Pons (tissue), 1 donor: ENCODE measurements around the gene FBXW8.
A peak's percentile ranks its signal among the peaks of the same experiment; 100 is the strongest.

Experiments
- DNase-seq: peaks from one replicate; pipeline ENCODE4 v3.0.0-alpha.2; 2016; ENCODE audit warnings: low spot score

FBXW8 gene

DNA sequence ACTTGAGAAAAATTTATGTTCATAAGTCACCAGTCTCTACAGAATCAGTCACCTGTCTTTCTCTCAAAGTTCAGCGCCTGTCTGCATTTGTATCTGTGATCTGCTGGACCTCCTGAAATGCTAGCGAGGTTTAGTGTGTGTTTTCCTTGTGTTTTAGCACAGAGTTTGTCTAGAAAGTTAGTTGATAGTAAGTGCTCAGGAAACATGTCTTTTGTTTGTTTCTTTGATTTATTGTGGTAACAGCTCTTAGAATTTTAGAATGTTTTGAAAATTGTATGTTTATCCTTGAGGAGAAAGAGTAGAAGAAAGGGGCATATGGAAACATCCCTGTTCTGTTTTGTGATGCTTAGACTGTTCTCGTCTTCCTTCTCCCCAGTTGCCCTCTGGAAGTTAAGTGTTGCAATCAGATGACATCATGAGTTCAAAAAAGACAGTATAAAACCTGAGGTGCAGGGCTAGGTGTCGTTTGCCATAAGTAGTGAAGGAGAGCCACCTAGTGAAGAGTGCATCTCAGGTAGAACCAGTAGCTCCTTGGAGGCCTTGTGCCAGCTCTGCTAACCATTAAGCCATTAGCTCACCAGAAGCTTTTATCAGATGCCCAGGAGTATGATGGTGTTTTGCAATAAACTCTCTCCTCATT lies 44.8 kb downstream of the FBXW8 start:
- DNase-seq: no peak

GRCh38 chr12:116958402-116959197 lies 47.9 kb downstream of the FBXW8 start:
- no peak for DNase-seq

DNA sequence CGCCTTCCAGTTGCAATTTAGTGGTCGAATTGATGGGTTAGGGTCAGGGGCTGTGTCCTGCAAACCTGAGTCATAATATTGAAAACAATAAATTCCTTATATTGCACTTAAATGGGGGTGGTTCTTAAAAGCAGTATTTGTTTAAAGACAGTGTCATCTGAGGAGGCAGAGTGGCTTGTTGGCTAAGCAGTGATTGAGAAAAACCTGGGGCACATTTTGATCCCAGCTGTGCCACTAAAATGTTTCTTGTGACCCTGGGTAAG lies 48.4 kb downstream of the FBXW8 start:
- no peak for DNase-seq

- peak; percentile 17 for DNase-seq
These were observed 49.2 kb downstream of the FBXW8 start for GRCh38 chr12:116959845-116960514.

DNA sequence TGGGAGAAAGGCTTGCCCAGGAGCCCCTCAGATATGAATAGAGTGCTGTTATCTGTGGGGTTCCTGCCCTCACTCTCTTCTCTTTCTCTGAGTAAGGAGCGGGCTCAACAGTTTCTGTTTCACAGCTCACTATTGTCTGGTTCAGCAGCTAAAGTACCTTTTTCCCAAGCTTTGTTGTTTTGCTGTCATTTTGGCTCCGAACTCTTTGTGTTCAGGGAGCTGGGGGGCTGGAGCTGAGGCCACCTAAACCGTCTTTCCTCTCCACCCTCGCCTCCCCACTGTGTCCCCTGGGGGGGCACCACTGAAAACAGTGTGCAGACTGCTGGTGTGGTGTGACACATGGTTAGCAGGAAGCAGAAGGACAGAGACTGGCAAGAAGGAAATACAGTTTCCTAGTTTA lies 51.4 kb downstream of the FBXW8 start:
- no peak for DNase-seq

DNA sequence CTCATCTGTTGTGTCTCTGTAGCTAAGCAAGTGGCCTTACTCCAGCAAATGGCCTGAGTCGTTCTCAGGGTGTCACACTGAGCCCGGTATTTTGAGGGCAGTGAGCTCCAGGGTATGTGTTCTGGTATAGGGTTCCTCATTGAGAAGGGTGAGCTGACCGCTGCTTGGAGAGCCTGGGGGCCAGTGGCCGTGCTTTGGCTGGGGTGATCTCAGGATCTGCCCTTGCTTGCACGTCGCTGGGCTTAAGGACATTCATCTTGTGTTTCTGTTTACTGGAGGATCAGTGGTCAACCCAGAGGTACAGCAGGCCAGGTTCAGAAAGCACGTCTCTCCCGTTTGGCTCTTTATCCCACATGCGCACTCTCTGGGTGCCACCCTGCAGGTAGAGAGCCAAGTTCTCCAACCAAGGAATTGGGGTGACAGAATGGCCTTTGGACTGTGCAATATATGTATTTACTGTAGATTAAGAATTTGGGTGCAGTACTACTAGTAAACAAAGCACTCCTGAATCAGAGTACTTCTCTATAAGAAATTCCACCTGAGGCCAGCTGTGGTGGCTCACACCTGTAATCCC lies 52.1 kb downstream of the FBXW8 start:
- DNase-seq: no peak

DNA sequence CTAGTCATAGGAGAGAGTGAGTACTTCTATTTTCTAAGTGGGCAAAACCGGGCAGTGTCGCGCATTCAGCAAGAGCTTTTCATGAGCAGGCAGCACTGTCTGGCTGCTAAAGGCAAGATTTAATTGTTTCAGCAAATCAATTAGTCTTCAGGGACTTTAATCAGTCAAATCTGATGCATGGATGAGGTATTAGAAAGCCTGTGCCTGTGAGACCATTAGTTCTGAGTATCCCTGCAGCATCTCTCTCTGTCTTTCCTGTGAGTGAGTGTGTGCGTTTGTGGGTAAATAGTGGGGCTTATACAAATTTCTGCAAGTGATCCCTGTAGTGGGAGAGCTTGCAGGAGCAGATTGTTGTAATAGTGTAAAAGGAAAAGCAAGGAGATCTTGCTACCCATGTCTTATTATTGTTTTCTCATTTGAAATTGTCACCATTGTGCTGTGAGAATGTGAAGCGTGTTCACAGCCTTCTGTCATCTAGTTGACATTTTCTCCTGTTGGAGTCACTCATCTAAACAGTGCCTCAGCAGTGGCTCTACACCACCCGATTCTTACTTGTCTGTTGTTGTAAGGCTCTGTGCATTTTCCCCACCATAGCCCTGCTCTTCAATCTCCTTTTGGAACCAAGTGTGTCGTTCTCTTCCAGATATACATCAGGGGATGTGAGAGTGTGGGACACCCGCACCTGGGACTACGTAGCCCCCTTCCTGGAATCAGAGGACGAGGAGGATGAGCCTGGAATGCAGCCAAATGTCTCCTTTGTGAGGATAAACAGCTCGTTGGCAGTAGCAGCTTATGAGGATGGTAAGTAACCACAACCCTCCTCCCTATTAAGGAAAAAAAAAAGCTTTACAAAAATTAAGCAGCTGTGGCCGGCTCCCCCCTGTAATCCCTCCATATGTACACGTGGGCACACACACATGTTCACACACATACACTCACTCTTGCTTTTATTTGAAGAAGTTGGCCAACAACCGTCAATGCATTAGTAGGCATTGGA lies 53.6 kb downstream of the FBXW8 start:
- no peak for DNase-seq

- no peak for DNase-seq
These were observed 58.2 kb downstream of the FBXW8 start for GRCh38 chr12:116968986-116969385.

DNA sequence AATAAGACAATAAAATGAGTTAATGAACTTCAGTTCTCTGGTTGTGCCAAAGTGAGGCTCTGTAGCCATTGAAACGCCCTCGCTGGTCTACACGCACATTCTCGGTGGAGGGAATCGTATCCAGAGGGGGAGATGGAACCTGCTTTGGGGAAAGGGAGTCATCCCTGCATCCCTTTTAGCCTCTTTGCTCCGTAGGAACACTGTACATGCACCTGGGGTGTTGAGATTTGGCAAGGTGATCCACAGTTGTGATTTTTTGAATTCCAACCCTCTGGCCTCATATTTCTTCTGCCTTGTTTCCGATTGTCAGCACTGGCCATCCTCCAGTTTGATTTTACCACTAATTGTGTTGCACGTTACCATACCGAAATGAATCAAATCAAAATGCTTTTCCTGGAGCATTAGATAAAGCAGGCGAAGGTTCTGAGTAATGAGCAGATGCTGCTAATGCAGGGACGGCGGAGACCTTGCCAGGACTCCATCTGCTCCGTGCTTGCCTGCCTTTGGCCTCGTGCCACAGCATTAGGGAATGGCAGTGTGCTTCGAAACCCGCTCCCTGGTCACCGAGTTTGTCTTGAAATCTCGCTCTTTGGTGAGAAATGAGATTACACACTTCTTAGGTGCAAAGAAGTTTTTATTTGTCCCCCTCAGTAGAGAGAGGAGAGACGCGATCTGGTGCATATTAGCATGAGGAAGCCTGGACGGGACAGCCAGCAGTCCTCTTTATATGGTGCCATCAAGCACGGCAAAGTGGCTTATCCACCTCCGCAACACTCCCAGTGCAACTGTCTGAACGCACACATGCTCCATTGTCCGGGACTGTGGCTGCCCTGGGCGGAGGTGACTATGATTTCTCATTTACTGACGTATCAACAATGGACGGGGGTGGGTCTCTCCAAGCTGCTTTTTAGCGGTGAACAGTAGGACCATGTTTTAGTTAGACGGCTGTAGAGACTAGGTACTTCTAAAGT lies 59.1 kb downstream of the FBXW8 start:
- DNase-seq: peak; percentile 19

GRCh38 chr12:116971222-116971621 lies 60.5 kb downstream of the FBXW8 start:
- DNase-seq: no peak

DNA sequence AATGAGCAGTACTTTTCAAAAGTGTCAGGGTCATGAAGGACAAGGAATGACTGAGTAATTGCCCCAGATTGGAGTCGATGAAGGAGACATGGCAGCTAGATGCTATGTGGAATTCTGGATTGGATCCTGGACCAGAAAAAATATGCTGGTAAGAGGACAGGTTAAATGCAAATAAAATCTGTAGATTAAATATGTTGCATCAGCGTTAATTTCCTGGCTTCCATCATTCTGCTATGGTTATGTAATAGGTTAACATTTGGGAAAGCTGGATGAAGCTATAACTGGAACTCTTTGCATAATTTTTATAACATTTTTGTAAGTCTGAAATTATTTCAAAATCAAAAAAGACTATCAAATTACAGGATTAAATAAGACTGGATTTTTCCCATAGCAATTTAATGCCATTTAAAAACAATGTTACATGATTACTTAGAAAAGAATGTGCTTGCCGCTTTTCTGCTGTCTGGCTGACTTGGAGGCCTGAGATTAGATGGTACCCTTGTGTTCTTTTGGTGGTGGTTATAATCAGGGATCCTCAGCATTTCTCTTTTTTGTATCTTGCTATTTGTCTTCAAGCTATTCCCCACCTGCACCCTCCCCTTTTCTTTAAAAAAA lies 65.1 kb downstream of the FBXW8 start:
- DNase-seq: no peak

DNA sequence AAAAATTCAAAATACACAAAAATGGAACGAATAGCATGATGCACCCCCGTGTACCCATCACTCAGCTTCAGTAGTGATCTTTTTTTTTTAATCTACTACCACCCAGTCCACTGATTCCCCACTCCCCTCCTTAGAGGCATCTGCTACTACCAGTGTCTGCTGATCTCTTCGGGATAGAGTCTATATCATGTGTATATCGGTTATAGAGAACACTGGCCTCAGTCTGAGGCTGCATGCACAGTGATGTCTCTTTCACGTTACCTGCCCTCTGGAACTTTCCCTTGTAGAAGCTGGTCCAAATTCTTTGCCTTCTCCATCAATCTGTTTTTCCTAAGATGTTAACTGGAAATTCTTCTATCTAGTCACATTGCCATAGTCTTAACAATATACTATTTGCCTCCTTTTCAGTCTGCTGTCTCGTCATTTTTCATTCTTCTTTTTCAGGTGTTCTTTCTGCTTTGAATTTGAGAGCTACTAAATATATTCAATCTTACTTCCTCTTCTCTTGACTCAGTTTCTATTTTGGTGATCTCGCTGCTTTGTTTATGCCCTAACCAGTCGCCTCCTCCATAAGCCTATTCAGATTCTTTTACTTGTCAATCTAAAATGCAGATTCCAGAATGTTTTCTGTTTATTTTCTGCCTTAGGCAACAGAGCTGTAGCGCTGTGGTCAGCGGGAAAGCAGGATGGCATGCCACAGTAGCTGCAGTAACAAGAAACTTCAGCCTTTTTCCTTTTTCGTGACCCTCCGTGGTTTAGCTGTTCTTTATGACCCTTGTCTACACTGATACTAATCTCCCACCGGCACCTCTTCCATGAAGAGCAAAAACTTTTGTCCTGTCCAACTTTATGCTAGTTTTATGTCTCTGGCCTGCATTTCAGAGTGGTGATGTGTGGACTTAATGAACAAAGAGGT lies 67.0 kb downstream of the FBXW8 start:
- no peak for DNase-seq

DNA sequence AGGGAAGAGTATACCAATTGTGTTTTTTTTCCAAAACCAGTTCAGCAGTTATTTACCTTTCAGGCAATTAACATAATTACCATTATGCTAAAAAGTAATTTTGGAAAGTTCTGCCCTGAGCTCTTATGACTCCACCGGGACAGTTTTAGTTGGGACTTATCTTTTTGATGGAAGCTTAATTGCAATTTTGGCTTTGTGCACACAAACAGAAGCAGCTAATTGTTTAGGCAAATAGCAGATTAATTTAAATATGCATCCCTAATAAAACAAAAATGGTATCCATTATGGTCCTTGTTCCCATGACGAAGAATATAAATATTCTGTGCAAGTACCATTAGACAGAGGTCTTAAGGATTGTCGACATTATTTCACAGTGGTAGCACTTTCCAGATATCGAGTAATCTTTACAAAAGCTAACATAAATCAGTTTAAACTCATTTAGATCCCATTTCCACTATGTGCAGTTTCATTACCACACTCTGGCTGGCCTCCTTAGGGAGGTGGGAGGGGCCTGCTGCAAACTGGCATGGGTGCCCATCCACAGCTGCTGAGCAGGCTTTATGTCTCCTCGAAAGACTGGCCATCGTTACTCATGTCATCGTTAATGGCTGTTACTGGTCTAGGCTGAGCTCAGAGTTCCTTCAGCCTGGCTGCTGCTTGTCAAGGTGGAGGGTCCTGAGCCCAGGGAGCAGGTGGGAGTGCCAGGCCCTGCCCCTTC lies 68.2 kb downstream of the FBXW8 start:
- no peak for DNase-seq

DNA sequence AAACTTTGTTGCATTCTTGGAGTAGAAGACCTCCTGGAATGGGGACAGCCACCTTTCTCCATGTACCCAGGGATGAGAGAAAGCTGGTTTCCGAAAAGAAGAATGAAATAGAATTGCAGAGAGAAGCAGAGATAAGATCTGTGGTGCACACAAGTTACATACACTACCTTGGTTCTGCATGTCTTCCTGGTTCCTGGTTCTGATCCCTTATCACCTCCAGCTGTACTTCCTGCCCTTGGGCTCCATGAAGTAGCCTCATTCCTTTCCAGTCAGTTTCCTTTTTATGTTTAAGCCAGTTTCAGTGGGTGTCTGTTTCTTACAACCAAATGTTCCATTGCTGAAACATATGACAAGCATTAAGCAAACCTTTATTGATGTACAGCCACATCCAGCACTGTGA lies 69.3 kb downstream of the FBXW8 start:
- no peak for DNase-seq

- DNase-seq: no peak
These were observed 72.2 kb downstream of the FBXW8 start for GRCh38 chr12:116982791-116983411.

DNA sequence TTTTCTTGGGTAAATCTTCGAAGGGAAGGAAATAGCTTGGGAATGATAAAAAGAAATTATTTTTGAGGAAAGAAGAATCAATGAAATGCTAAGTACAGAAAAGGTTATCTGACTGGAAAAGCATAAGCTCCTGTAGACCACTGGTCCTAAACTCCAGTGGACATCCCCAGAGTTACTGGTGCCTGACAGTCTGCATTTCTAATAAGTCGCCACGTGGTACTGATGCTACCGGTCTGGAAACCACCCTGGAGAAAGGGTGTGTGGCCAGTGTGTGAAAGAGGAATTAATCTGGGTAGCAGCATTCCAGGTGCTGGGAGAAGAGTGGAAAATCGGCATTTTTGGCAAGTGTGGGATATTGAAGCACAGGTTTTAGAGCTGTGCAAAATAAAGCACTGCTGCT lies 73.3 kb downstream of the FBXW8 start:
- no peak for DNase-seq

DNA sequence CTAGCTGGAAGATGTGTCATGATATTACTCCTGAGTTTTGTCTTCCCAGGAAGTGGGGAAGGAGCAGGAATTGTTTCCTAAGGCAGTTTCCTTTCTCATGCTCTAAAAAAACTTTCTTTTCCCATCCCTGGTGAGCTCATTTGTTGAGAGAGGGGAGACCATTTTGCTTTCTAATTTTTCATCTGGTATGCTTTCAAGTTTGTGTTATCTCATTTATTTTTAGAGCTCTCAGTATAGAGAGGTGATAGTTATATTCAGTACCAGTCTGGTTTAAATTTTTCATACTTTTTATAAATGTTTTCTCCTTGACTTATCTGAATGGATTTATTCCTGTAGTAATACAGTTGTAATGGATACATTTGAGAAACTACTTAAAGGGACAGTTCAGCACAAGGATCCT lies 79.6 kb downstream of the FBXW8 start:
- no peak for DNase-seq
